HepG2 (cell line): Measurements from ENCODE around the gene C9orf43. TPM values are rescaled to one million over a fixed set of nuclear protein-coding genes. Genes with fewer than 3 reads are reported as not detected.

ENCODE experiments used
- ARID4A ChIP-seq: sonication (generic); formaldehyde crosslinking; IDR thresholded peaks from 2 replicates; pipeline ENCODE4 v1.5.0; 2020; ENCODE audit warnings: mild to moderate bottlenecking, missing genetic modification reagents, borderline replicate concordance
- KMT2A ChIP-seq: sonication (generic); formaldehyde crosslinking; IDR thresholded peaks from 2 replicates; pipeline ENCODE4 v1.4.0; 2020; ENCODE audit warnings: missing genetic modification reagents
- PHF21A ChIP-seq: sonication (generic); formaldehyde crosslinking; IDR thresholded peaks from 2 replicates; pipeline ENCODE4 v1.5.0; 2020; ENCODE audit warnings: mild to moderate bottlenecking, missing genetic modification reagents
- RFXANK ChIP-seq: IDR thresholded peaks from 2 replicates; pipeline ENCODE4 v1.6.1; 2016
- SATB2 ChIP-seq: sonication (generic); formaldehyde crosslinking; IDR thresholded peaks from 2 replicates; pipeline ENCODE4 v1.5.0; 2020; ENCODE audit warnings: missing genetic modification reagents
- SP2 ChIP-seq: sonication (generic); formaldehyde crosslinking; IDR thresholded peaks from 2 replicates; pipeline ENCODE4 v1.5.1; 2020; ENCODE audit warnings: mild to moderate bottlenecking, missing genetic modification reagents
- TBL1XR1 ChIP-seq: fragments of 150-350 bp; IDR thresholded peaks from 2 replicates; pipeline ENCODE4 v1.6.1; 2014; ENCODE audit warnings: borderline replicate concordance, low read length; ENCODE audit not compliant: partially characterized antibody
- ZBTB43 ChIP-seq: sonication (generic); formaldehyde crosslinking; conservative IDR thresholded peaks from 2 replicates; pipeline ENCODE4 v1.4.0; 2020; ENCODE audit warnings: missing genetic modification reagents
- ZBTB8A ChIP-seq: sonication (generic); formaldehyde crosslinking; IDR thresholded peaks from 2 replicates; pipeline ENCODE4 v1.4.0; 2020; ENCODE audit warnings: mild to moderate bottlenecking, low read depth, missing genetic modification reagents, borderline replicate concordance
- polyA plus RNA-seq, 8 experiments: library from polyadenylated mRNA; depleted of rRNA in 3 of 8; stranded (reverse) in 7 of 8; unstranded in 1 of 8; fragments of >200 nt; fragmentation: Illumina TruSeq in 4 of 8; extraction: Trizol in 4 of 8; gene quantifications; 2 replicates each; pipeline versions ENCODE4 v1.2.1 to v1.2.3, GENCODE V29; 2011 to 2016; ENCODE audit warnings: low read depth in 4 of 8, missing spikeins in 1 of 8, mixed read lengths in 1 of 8; ENCODE audit not compliant: insufficient read depth in 1 of 8
- total RNA-seq, 5 experiments: library from RNA; depleted of rRNA; stranded (reverse); fragments of >200 nt; fragmentation: Illumina TruSeq; extraction: Trizol; gene quantifications; 2 replicates each; pipeline ENCODE4 v1.2.3, GENCODE V29; 2016; ENCODE audit warnings: low read depth in 1 of 5
- TF ChIP-seq, protein P1 (sequence below): sonication (generic); formaldehyde crosslinking; IDR thresholded peaks from 2 replicates; pipeline ENCODE4 v1.5.0; 2020; ENCODE audit warnings: missing genetic modification reagents

Gene C9orf43
- total and polyA plus RNA-seq, 2 of the 13 experiments (the other 11 are each of a cell fraction or from before 2014, with no cell fraction given) = 0.24 to 0.31 TPM

- TF ChIP-seq, protein P1, sequence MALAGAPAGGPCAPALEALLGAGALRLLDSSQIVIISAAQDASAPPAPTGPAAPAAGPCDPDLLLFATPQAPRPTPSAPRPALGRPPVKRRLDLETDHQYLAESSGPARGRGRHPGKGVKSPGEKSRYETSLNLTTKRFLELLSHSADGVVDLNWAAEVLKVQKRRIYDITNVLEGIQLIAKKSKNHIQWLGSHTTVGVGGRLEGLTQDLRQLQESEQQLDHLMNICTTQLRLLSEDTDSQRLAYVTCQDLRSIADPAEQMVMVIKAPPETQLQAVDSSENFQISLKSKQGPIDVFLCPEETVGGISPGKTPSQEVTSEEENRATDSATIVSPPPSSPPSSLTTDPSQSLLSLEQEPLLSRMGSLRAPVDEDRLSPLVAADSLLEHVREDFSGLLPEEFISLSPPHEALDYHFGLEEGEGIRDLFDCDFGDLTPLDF (CRISPR knock-in tag) = no peak
- TF ChIP-seq PHF21A (CRISPR knock-in tag) (no peak), RFXANK (no peak), TBL1XR1 (no peak), SP2 (CRISPR knock-in tag) (no peak), ARID4A (CRISPR knock-in tag) (no peak), ZBTB8A (no peak), SATB2 (CRISPR knock-in tag) (no peak), ZBTB43 (no peak), KMT2A (CRISPR knock-in tag) (no peak)
- TF ChIP-seq, all 625 proteins: peak for 0
Measured at GRCh38 chr9:113389451-113389850, 21.1 kb upstream of the C9orf43 start (continued).
